Measurements from ENCODE around the gene ZBTB7A. TPM values are rescaled to one million over a fixed set of nuclear protein-coding genes. Genes with fewer than 3 reads are reported as not detected.

ZBTB7A gene
- total RNA-seq, 1 donor from 2014 or later: 41.8 TPM

GRCh38 chr19:4057931-4058692, 8.6 kb downstream of the ZBTB7A start:
- intact Hi-C loops (cut with micrococcal nuclease): no loop called here

- intact Hi-C loops (cut with micrococcal nuclease): no loop called here
These were observed 11.5 kb downstream of the ZBTB7A start for GRCh38 chr19:4055209-4055552.

GRCh38 chr19:4054441-4055208, 12.1 kb downstream of the ZBTB7A start:
- intact Hi-C loops (cut with micrococcal nuclease): no loop called here

GRCh38 chr19:4053423-4054324, 13.0 kb downstream of the ZBTB7A start:
- intact Hi-C loops (cut with micrococcal nuclease): no loop called here

DNA sequence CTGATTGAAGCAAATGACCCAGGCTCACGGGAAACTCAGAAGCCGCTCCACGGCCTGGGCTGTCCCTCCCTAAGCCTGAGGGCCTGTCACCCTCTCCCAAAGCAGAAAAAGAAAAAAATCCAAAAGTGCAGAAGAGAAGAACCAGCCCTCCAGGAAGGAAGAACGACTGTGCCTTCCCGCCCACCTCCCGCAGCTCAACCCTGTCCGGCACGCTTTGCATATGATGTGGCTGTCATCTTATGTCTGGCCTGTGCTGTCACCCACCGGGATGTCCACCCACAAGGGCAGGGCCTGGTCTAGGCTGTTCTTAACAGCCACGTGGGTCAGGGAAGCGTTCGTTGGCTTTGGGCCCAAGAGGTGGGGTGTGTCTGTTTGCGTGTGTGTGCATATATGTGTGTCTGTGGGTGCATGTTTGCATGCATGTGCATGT, 13.7 kb downstream of the ZBTB7A start:
- intact Hi-C loops (cut with micrococcal nuclease): no loop called here

DNA sequence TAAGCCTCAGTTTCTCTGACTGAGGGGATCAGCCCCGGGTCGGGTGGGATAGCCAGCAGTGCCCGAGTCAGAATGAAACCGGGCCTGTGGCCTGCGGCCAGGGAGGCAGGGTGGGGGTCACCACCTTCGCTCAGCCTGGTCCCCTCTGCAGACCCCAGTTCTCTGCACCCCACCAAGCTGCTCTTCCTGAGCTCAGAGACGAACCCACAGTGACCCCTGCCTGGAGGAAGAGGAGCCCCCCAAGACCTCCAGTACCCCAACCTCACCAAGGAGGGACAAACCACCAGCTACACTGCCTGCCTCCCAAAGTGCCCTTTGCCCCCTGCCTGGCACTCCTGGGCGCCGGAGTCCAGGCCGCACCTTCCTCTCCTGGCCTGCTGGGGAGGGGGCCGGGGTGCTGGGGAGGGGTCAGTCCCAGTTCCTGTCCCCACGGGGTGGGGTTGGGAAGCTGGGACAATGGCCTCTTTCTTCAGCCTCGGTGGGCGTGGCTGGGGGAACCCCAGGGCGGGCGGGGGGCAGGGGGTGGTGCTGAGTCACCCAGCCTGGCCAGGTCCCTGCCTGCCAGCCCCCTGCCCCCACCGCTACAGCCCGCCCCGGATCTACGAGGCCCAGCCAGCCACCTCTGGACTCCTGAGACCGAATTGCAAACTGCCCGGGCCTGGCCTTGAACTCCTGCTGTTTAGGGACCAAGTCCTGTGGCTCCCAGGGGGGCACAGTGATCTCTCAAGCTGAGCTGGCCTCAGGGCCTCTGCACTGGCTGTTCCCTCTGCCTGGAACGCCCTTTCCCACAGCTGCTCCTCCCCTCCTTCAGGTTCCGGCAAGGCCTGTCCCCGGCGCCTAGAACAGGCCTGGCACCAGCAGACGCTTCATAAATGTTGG, 14.3 kb downstream of the ZBTB7A start:
- intact Hi-C loops (cut with micrococcal nuclease): no loop called here

DNA sequence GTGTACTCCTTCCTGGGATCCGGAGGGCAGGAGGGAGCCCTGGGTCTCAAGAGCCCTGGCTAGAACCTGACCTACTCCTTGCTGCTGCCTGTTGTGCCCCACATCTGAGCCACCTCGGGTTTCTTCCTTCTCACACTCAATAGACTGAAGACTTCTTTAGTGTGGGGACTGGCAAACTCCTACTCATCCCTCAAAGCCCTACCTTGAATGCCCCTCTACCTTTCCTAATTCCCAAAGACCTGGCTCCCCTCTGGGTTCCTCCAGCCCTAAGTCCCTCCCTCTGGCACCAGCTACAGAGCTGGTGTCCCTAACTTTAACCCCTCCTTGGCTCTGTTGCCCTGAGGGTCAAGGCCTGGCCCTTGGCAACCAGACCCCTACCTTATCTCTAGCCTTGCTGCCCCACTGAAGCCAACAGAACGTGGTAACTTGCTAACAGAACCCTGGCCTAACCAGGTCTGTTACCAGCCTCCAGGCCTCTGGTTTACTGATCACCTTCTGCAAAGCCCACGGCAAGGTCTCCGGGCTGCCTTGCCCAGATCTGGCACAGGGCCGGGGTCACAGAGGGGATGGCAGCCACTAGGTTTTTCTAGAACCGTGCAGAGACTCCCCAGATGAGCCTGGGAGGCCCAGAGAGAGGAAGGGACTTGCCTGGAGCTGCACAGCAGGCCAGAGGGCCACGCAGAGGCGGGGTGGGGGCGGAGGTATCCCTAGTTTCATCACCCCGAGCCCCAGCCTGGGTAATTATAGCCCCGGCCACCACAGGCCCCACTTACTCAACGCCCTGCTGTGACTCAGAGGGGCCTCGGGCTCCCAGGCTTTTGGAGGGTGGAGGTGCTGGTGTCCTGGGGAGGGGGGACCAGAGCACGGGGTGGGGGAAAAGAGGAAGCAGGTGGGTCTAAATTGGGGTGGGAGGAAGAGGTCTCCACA, 15.3 kb downstream of the ZBTB7A start:
- intact Hi-C loops (cut with micrococcal nuclease): no loop called here

GRCh38 chr19:4049432-4049831, 17.3 kb downstream of the ZBTB7A start:
- intact Hi-C loops (cut with micrococcal nuclease): no loop called here

DNA sequence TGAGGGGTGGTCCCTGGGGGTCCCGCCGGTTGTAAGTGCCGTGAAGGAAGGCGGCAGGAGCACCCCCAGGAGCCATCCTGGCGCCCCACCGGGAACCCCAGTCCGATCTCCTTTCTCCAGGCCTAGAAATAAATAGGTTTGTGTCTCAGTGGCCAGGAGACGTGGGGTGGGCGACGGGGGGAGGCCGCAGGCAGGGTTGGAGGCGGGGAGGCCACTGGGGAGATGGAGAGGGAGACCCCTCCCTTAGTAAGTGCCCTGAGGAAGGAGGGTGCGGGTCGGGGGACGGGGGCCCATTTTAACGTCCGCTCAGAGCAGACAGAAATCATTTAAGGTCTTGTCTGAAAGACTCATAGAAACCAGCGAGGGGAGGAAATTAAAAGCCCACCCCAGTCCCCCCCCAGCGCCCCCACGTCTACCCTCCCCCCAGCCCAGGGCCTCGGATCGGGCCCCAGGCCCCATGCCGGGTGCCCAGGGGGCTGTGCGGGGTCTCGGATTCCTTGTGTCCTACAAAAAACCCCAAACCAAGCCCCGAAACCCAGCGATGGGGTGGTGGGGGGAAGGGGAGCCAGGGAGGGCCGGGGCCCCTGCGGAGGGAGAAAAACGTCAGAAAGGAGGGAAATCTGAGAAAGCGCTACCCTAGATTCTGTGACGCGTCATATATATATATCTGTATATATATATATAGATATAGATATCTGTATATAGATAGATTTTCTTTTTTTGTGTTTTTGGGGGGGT, 19.6 kb downstream of the ZBTB7A start:
- intact Hi-C loops (cut with micrococcal nuclease): no loop called here

DNA sequence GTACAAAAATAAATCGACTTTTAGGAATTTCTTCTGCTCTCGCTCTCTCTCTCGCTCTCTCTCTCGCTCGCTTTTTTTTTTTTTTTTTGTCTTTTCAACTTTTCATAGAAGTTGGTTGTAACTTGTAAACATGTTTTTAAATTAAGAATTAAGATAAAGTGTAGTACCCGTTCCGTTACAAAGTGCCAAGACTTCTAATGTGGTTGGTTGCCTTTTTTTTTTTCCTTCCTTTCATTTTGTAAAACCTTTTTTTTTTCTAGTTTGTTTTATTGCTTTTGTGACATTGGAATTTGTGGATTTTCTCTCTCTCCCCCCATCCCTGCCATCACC, 20.4 kb downstream of the ZBTB7A start:
- intact Hi-C loops (cut with micrococcal nuclease): no loop called here

DNA sequence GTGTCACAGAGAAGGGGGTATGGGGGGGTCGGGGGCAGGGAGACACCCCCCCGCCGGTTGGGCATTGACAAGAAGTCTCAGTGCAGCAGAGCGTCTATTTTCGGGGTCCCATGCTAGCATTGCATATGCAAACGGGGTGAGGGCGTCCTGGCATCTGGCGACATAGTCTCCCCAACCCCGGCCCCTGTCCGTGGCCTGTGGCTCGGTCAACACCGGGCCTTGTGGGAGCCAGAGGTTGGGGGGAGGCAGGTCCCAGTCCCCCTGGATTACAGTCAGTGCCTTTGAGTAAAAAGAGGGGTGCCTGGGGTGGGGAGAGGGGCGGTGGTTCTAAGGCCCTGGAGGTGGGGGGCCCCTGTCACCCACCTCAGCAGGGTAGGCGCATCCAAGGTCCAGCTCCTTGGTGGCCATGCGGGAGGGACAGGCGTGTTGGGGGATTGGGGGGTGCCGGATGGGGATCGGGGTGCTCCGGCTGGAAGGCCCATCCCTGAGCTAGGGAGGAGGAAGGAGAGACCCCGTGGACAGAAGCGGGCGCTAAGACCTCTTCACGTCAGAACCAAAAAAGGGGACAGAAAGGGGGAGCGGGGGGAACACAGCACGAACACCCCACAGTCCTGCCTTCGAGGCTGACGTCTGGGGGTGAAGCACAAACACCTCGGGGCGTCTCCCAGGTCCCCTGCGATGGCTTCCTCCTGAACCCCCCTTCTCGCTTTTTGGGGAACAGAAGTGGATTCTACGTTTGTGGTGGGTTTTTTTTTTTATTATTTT, 20.9 kb downstream of the ZBTB7A start:
- intact Hi-C loops (cut with micrococcal nuclease): no loop called here

- intact Hi-C loops (cut with micrococcal nuclease): no loop called here
These were observed 21.7 kb downstream of the ZBTB7A start for GRCh38 chr19:4044990-4045465.

GRCh38 chr19:4043966-4044715, 22.6 kb downstream of the ZBTB7A start:
- intact Hi-C loops (cut with micrococcal nuclease): no loop called here

DNA sequence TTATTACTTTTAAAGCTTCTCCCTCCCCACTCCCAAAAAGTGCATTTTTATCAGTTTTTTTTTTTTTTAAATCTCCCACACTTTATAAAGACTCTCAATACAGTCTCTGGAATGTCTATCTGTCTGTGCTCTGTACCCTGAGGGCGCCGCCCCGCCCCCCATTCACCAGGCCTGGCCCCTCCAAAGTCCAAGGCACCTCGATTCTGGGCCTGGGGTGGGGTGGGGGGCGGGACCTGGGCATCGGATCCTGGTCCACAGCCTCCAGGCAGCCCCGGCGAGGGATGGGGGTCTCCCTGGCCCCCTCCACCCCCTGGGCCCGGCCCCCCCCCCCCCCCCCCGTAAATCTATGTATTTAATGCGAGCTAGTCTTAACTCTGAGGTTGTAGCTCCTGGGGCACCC, 23.3 kb downstream of the ZBTB7A start:
- intact Hi-C loops (cut with micrococcal nuclease): no loop called here

DNA sequence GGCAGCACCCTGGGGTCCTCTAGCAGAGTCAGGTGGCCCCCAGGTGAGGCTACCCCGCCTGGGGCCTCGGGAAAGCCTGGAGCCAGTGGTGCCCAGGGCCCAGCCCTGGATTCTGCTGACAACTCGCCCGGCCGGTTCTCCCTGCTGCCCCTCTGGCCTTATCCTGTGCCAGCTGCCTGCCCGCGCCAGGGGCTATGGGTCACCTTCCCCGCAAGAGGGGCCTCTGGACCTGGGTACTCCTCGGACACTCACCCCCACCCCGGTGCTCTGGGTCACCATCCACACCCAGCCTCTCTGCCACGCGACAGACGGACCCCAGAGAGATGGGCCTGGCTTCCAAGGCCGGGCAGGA, 24.0 kb downstream of the ZBTB7A start:
- intact Hi-C loops (cut with micrococcal nuclease): no loop called here

DNA sequence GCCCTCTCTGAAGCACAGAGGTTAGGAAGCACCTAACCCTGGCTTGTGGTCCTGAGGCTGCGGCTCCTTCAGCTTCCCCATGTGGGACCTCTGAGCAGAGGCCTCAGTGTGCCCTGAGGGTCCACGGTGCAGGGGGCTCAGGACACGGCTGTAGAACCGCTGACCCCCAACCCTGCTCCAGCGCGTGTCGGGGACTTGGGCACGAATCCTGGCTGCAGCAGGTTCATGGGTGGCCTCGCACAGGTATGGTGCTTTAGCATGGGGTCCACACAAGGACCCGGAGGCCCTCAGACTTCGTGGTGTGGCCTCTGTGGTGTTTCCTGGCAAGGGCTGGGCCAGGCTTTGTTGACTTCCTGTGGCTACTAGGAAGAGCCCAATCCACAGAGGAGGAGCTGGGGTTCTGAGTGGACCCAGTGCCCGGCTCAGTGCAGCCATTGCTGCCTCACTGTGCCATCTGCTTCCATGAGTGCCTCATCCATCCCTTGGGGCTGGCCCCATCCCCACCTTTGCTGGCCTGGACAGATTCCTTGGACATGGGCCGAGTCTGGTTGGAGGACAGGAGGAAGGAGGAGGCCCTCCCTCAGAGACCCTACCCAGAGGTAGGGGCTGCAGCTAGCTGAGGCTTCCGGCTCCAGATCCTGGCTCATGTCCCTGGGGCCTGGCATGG, 24.5 kb downstream of the ZBTB7A start:
- intact Hi-C loops (cut with micrococcal nuclease): no loop called here

Data from T-helper 1 cell treated with Interleukin-12 subunit alpha and Interleukin-12 subunit beta and Interleukin-4 antibody, amounts not matched to agents 30 ng/mL and 1 ng/mL, for 36 hours (primary cell).